Mesothelial cell of epicardium (in vitro differentiated cells): ENCODE results near the gene PSME1. TPM values are rescaled to one million over a fixed set of nuclear protein-coding genes. Genes with fewer than 3 reads are reported as not detected.

ENCODE experiments used
- DNase-seq, 2 experiments: peaks; one replicate each; pipeline ENCODE4 v3.0.0; 2021; ENCODE audit warnings: low spot score in 2 of 2; ENCODE audit not compliant: unreplicated experiment in 2 of 2
- H3K27ac Mint-ChIP-seq: 2 replicates; pipeline ENCODE4 v1.8.0; 2021; ENCODE audit warnings: mixed read lengths
- H3K27me3 Mint-ChIP-seq: 2 replicates; pipeline ENCODE4 v1.8.0; 2021; ENCODE audit warnings: low read depth, mixed read lengths
- H3K36me3 Mint-ChIP-seq: 2 replicates; pipeline ENCODE4 v1.8.0; 2021; ENCODE audit warnings: mixed read lengths
- H3K4me1 Mint-ChIP-seq: 2 replicates; pipeline ENCODE4 v1.8.0; 2021; ENCODE audit warnings: mixed read lengths
- H3K4me3 Mint-ChIP-seq: 2 replicates; pipeline ENCODE4 v1.8.0; 2021; ENCODE audit warnings: mild to moderate bottlenecking, moderate library complexity, mixed read lengths
- H3K9me3 Mint-ChIP-seq: 2 replicates; pipeline ENCODE4 v1.8.0; 2021; ENCODE audit warnings: mixed read lengths
- CTCF ChIP-seq: fragments of 200-600 bp; sonication (generic); IDR thresholded peaks from one replicate; pipeline ENCODE4 v1.5.0; 2021; ENCODE audit warnings: antibody characterized with exemption; ENCODE audit not compliant: unreplicated experiment
- total RNA-seq: library from RNA; stranded (reverse); gene quantifications from 3 replicates; pipeline ENCODE4 v1.2.1, GENCODE V29; 2021

PSME1 gene
- total RNA-seq, 1 donor from 2014 or later, result 148 TPM

GRCh38 chr14:24122898-24123297 lies 13.1 kb upstream of the PSME1 start:
- H3K4me1 Mint-ChIP-seq, result no peaks in the 10 kb centered on the region
- no peaks in the 10 kb centered on the region for H3K27me3 Mint-ChIP-seq
- H3K4me3 Mint-ChIP-seq, result no peak overlapping the region
- DNase-seq, result no peak
- peaks cover 35% of the 10 kb centered on the region for H3K36me3 Mint-ChIP-seq
- H3K9me3 Mint-ChIP-seq, result no peaks in the 10 kb centered on the region
- no peak for TF ChIP-seq CTCF
- H3K27ac Mint-ChIP-seq, result no peak overlapping the region

GRCh38 chr14:24123424-24124417 lies 12.3 kb upstream of the PSME1 start:
- Mint-ChIP-seq H3K27ac (no peak overlapping the region), H3K36me3 (peaks cover 31% of the 10 kb centered on the region), H3K4me1 (no peaks in the 10 kb centered on the region), H3K27me3 (no peaks in the 10 kb centered on the region), H3K9me3 (no peaks in the 10 kb centered on the region), H3K4me3 (no peak overlapping the region)
- DNase-seq, result no peak
- no peak for TF ChIP-seq CTCF

- no peak for DNase-seq
- Mint-ChIP-seq H3K4me1 (no peaks in the 10 kb centered on the region), H3K4me3 (no peak overlapping the region), H3K9me3 (no peaks in the 10 kb centered on the region), H3K36me3 (peaks cover 13% of the 10 kb centered on the region), H3K27ac (no peak overlapping the region), H3K27me3 (no peaks in the 10 kb centered on the region)
- no peak for TF ChIP-seq CTCF
Observed at GRCh38 chr14:24126939-24127338, 9.1 kb upstream of the PSME1 start.

GRCh38 chr14:24127673-24128072 lies 8.3 kb upstream of the PSME1 start:
- DNase-seq, result no peak
- H3K27me3 Mint-ChIP-seq, result no peaks in the 10 kb centered on the region
- no peak overlapping the region for H3K4me3 Mint-ChIP-seq
- H3K27ac Mint-ChIP-seq, result no peak overlapping the region
- H3K9me3 Mint-ChIP-seq, result no peaks in the 10 kb centered on the region
- peaks cover 13% of the 10 kb centered on the region for H3K36me3 Mint-ChIP-seq
- no peak for TF ChIP-seq CTCF
- no peaks in the 10 kb centered on the region for H3K4me1 Mint-ChIP-seq

- Mint-ChIP-seq H3K27me3 (no peaks in the 10 kb centered on the region), H3K27ac (no peak overlapping the region), H3K4me1 (no peaks in the 10 kb centered on the region), H3K9me3 (no peaks in the 10 kb centered on the region), H3K4me3 (no peak overlapping the region), H3K36me3 (peaks cover 3% of the 10 kb centered on the region)
- no peak for TF ChIP-seq CTCF
- DNase-seq, result no peak
Observed at GRCh38 chr14:24129410-24129998, 6.5 kb upstream of the PSME1 start.
